GM12873 (cell line): ENCODE measurements around the gene FGD2.

Experiments
- CTCF ChIP-seq: IDR thresholded peaks from 2 replicates; pipeline ENCODE4 v1.5.1; 2012; ENCODE audit warnings: low read depth, mild to moderate bottlenecking, moderate library complexity, low read length, control low read depth; ENCODE audit not compliant: insufficient read depth; ENCODE audit errors: missing control alignments

FGD2 gene

GRCh38 chr6:36973647-36974046 lies 31.8 kb upstream of the FGD2 start:
- no peak for TF ChIP-seq CTCF

GRCh38 chr6:36975231-36976006 lies 30.0 kb upstream of the FGD2 start:
- TF ChIP-seq CTCF: no peak

- no peak for TF ChIP-seq CTCF
Measured at GRCh38 chr6:36976007-36976264, 29.5 kb upstream of the FGD2 start.

GRCh38 chr6:36976509-36976908 lies 28.9 kb upstream of the FGD2 start:
- no peak for TF ChIP-seq CTCF

GRCh38 chr6:36976931-36977330 lies 28.5 kb upstream of the FGD2 start:
- TF ChIP-seq CTCF: no peak

- TF ChIP-seq CTCF: peak; percentile 53
Measured at GRCh38 chr6:36977470-36977941, 27.9 kb upstream of the FGD2 start.

- TF ChIP-seq CTCF: no peak
Measured at GRCh38 chr6:36978421-36979346, 26.8 kb upstream of the FGD2 start.
